Left ventricle myocardium superior (tissue), 1 donor: Measurements from ENCODE around the gene USF3. TPM values are rescaled to one million over a fixed set of nuclear protein-coding genes. Genes with fewer than 3 reads are reported as not detected.

ENCODE experiments used
- ATAC-seq: fragments of 200-7000 bp; cut with Tn5 transposase; one replicate; pipeline ENCODE4 v1.9.1; 2020; ENCODE audit warnings: mild to moderate bottlenecking, moderate library complexity
- DNase-seq: peaks from one replicate; pipeline ENCODE4 v3.0.0-alpha.2; 2020
- intact Hi-C: fragments of 100-400 bp; cut with micrococcal nuclease; formaldehyde crosslinking; loops from one replicate; pipeline ENCODE4 v1.11.0; 2022
- total RNA-seq: library from RNA; stranded (reverse); fragmentation: NEBNext Ultra II Directional; extraction: Animal tissue kit (Norgen Biotek cat#: 25700); gene quantifications from one replicate; pipeline ENCODE4 v1.2.1, GENCODE V29; 2021
- donor health status: DM: no; HTN: yes; CAD: no; lungs with severe emphysema.

The USF3 gene
- total RNA-seq, 1 donor from 2014 or later = 15.6 TPM

GRCh38 chr3:113628316-113628715 lies 68.1 kb downstream of the USF3 start:
- intact Hi-C loops = loop anchor here (5.0 kb wide), 1 partner anchor 131 kb away; no protein-coding TSS in a partner anchor
- DNase-seq (no peak), ATAC-seq (no peak)

GRCh38 chr3:113626503-113627371 lies 69.7 kb downstream of the USF3 start:
- peak; percentile 96 for ATAC-seq
- peak; percentile 65 for DNase-seq
- intact Hi-C loops = loop anchor here (5.0 kb wide), 1 partner anchor 129 kb away; no protein-coding TSS in a partner anchor

DNA sequence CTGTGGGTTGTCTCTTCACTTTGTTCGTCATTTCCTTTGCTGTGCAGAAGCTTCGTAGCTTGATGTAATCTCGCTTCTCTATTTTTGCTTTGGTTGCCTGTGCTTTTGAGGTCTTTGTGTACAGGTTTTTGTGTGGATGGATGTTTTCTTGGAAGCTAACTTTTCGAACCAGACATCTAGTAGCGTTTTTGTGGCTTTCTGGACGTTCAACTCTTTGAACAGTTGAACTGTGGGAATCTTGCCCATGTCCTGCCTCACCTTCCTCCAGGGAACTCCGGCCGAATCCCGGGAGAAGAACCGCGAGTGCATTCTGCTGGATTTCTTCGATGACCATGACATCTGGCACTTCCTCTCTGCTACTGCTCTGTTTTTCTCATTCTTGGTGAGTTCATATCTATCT lies 70.6 kb downstream of the USF3 start:
- DNase-seq = peak; percentile 38
- intact Hi-C loops = loop anchor here (5.0 kb wide), 1 partner anchor 129 kb away; no protein-coding TSS in a partner anchor
- ATAC-seq = peak; percentile 66

DNA sequence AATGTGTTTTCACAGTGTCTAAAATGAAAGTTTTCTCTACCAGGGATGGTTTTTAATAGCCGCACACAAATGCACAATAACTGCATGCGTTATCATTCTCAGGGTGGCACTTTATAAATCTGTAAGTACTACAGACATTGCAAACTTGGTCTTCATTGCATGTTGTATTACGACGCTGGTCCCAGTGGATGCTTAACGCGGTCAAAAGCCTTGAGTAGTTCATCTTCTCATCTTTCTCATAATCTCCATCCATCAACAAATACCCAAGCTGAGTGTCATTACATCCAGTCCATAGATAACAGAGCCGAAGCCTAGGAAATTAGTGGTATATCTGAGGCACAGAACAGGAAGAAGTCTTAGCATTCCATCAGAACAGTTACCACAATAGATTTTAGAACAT lies 72.6 kb downstream of the USF3 start:
- intact Hi-C loops = no loop called here
- no peak for ATAC-seq

GRCh38 chr3:113623324-113623723 lies 73.1 kb downstream of the USF3 start:
- no peak for ATAC-seq
- no peak for DNase-seq
- intact Hi-C loops = no loop called here

More for the DNA sequence above, 72.6 kb downstream of the USF3 start:
- DNase-seq = no peak

DNA sequence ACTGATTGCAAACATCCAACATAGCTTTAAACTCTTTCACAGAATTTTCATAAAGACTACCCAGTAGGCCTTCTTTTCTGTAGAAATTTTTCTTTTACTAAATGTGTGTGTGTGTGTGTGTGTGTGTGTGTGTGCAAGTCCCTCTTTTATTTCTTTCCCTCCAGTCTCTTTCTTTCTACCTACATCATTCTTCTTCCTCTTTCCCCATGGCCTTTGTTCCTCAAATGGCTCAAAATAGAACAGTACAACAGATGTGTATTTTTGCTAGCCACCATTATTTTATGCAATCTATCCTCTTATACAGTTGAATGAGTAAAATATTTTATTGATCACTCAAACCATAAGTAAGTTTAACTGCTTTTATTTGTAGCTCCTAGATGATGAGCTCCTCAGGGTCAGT lies 76.4 kb downstream of the USF3 start:
- DNase-seq = no peak
- intact Hi-C loops = no loop called here
- ATAC-seq = no peak

- no peak for DNase-seq
- intact Hi-C loops = no loop called here
- ATAC-seq = no peak
Observed at GRCh38 chr3:113617726-113618125, 78.7 kb downstream of the USF3 start.

DNA sequence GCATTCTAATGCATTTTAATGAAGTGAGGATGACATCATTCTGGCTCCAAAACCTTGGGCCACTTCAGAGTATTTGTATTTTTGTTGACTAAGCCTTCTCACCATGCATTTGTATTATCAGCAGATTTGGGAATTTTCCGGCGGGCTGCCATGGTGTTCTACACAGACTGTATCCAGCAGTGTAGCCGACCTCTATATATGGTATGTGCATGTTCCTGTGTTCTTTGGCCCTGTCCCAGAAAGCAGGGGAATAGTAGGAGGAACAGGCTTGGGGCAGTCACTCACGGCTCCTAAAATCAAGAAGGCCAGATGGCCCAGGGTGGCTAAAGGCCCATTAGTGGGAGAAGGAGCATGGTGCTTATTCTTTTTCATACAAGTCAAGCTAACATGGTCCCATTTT lies 80.5 kb downstream of the USF3 start:
- intact Hi-C loops = no loop called here
- ATAC-seq = peak; percentile 91

GRCh38 chr3:113614402-113614801 lies 82.0 kb downstream of the USF3 start:
- peak; percentile 74 for ATAC-seq
- intact Hi-C loops = no loop called here
- DNase-seq = no peak

More for the DNA sequence above, 80.5 kb downstream of the USF3 start:
- DNase-seq = peak; percentile 44

DNA sequence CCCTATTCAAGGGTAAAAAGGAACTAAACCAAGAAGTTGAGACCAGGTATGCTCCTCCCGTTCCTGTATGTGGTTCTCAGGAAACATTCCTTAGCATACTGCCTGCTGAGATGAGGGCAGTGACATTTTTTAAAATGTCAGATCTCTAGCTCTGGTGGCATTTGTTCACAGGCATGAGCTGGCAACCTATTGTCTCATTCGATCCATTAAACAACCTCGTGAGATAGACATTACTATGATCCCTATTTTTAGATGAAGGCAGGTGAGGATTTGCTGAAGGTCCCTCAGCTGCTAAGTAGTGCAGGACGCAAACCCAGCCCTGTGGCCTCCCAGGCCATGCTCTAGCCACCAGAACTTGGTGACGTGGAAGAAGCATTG lies 89.2 kb downstream of the USF3 start:
- ATAC-seq = no peak
- DNase-seq = no peak
- intact Hi-C loops = no loop called here

DNA sequence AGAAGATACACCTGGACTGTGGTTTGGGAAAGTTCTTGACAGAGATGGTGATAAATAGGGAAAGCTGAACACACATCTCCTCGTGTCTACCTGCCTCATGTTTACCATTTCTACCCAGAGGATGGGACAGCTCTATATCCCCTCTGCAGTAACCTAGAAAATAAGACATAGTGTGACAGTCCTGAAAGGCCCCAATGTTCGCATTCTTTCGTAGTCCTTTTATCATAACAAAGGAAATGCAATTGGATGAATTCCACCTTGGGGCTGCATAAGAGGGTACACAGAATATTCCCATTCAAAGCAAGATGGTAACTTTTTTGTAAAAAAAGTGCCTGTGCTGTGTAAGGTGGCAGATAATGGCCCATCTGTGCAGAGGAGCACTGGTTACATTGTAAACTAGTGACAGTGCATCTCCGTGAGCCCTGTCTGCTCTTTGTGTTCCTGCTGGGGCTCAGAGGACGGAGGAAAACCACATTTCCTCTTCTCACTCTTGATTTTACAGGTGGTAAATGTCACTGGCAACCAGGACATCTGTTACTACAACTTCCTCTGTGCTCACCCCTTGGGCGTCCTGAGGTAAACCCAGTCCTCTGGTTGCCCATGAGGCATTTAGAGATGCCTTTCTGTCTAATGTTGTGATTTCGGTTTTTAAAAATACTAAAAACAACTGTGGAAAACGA lies 89.8 kb downstream of the USF3 start:
- no peak for DNase-seq
- intact Hi-C loops = no loop called here
- no peak for ATAC-seq

- DNase-seq = no peak
- no peak for ATAC-seq
- intact Hi-C loops = no loop called here
Observed at GRCh38 chr3:113602836-113603235, 93.6 kb downstream of the USF3 start.

DNA sequence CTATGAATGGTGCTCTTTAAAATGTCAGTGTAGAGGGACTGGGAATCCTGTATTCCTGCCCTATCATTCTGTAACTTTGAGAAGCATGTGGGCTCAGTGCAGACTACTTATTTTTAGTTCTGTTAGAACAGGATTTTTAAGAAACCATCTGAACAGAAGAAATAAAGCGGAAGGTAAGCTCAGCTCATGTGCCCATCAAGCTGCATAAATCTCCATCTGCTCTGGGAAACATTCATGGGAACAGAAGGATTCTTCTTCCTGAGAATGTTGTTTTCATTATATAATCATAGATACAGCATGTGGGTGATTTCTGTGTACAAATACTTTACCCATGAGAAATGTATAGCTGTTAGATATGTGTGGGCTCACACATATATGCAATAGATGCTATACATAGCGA lies 94.2 kb downstream of the USF3 start:
- DNase-seq (no peak), ATAC-seq (no peak)
- intact Hi-C loops = no loop called here

DNA sequence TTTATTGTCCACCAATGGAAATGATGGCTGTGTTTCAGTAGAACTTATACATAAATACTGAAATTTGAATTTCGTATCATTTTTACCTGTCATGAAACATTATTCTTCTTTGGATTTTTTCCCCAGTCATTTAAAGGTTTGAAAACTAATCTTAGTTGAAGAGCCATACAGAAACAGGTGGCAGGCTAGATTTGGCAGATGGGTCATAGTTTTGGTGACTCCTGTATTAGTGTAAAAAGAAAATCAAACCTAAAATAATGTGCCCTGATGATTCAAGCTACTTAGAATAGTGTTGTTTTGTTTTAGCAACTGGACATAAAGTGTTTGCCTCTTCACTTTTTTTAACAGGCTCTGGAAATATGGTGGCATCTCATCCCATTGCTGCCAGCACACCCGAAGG lies 95.2 kb downstream of the USF3 start:
- intact Hi-C loops = no loop called here
- ATAC-seq (no peak), DNase-seq (no peak)

DNA sequence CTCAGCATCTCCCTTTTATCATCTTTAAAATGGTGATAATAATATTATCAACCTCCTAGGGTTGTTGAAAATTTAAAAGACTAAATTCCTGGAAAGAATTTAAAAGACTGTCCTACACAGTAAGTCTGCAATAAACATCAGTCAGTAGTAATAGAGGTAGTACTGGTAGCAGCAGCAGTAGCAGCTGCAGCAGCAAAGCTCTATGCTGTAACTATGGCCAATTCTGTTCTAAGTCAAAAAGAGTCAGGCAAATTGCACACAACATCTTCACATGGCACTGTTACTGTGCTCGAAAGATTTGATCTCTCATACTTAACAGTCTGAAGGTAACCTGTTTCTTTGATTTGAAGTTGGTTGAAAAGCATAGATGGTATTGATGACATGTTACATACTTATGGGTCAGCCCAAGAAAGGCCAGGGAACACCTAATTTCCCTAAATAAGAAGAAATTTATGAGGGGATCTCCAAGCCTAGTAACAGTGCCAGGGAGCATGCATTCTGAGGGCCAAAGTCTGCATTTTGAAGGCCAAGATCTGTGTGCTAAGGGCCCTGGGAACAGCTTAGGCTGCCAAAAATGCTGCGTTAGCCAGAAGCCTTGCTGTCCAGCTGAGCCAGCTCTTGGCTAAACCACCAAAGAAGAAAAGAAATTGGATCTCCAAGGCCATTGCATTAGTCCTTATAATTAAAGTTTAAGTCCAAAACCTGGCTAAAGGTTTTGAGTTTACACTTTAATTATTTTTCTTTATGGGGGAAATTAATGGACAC lies 95.8 kb downstream of the USF3 start:
- intact Hi-C loops = no loop called here
- ATAC-seq = peak; percentile 83
- DNase-seq = peak; percentile 30

Other genes with a start within 250 kb of the USF3 start
- gene SPICE1, start 181.5 kb downstream of the USF3 start, total RNA-seq = 4.8 TPM
- 0.47 TPM for gene SIDT1, start 164.1 kb downstream of the USF3 start, total RNA-seq
- gene NAA50, start 49.6 kb upstream of the USF3 start, total RNA-seq = 79.5 TPM
- gene ATP6V1A, start 50.4 kb upstream of the USF3 start, total RNA-seq = 19.4 TPM
- 3.4 TPM for gene GRAMD1C, start 142.1 kb upstream of the USF3 start, total RNA-seq